IMR-90 (cell line): Measurements from ENCODE around the gene PRELID3B. TPM values are rescaled to one million over a fixed set of nuclear protein-coding genes. Genes with fewer than 3 reads are reported as not detected.

Source experiments
- ATAC-seq: fragments of 200-7000 bp; cut with Tn5 transposase; 2 replicates; pipeline ENCODE4 v1.9.1; 2020; ENCODE audit warnings: low read depth, mild to moderate bottlenecking, moderate library complexity
- BruUV-seq: library from RNA; stranded (reverse); fragments of 400-500 nt; replicated peaks from 2 replicates; lab custom pipeline; 2021; lab: Mats Ljungman, UMichigan
- CTCF ChIA-PET: fragments of 300-600 bp; formaldehyde crosslinking; extraction: SDS; loops from one replicate; lab custom pipeline; 2021; ENCODE audit warnings: antibody characterized with exemption; lab: Yijun Ruan, JAX
- POLR2A ChIA-PET: fragments of 300-600 bp; sonication (Branson Sonifier 250); formaldehyde crosslinking; loops from one replicate; lab custom pipeline; 2022; ENCODE audit warnings: antibody characterized with exemption; ENCODE audit not compliant: unreplicated experiment; lab: Charles Lee
- DNase-seq: peaks from one replicate; pipeline ENCODE4 v3.0.0; 2013
- H2AFZ ChIP-seq: replicated peaks from 2 replicates; pipeline ENCODE3; 2013; ENCODE audit warnings: low read length, mild to moderate bottlenecking; ENCODE audit not compliant: poor library complexity
- H2AK5ac ChIP-seq: 2 replicates; pipeline ENCODE4 v1.6.1; 2013; ENCODE audit warnings: low read depth, low read length, inconsistent platforms
- H2AK9ac ChIP-seq: replicated peaks from 2 replicates; pipeline ENCODE3; 2013; ENCODE audit warnings: mild to moderate bottlenecking, low read depth, low read length, moderate library complexity; ENCODE audit not compliant: poor library complexity
- H2BK120ac ChIP-seq: 2 replicates; pipeline ENCODE4 v1.6.1; 2013; ENCODE audit warnings: low read depth, low read length, inconsistent platforms
- H2BK15ac ChIP-seq: 3 replicates; pipeline ENCODE4 v1.6.1; 2013; ENCODE audit warnings: low read depth, low read length, inconsistent platforms
- H2BK20ac ChIP-seq: 2 replicates; pipeline ENCODE4 v1.6.1; 2013; ENCODE audit warnings: low read depth, mild to moderate bottlenecking, inconsistent platforms, low read length, moderate library complexity
- H2BK5ac ChIP-seq: 2 replicates; pipeline ENCODE4 v1.6.1; 2013; ENCODE audit warnings: mild to moderate bottlenecking, low read depth, low read length, inconsistent platforms; ENCODE audit not compliant: poor library complexity, severe bottlenecking
- H3K14ac ChIP-seq: replicated peaks from 2 replicates; pipeline ENCODE4 v1.6.1; 2013; ENCODE audit warnings: low read depth, low read length, inconsistent platforms
- H3K18ac ChIP-seq: 2 replicates; pipeline ENCODE4 v1.6.1; 2013; ENCODE audit warnings: low read depth, low read length, control low read depth
- H3K23ac ChIP-seq: 2 replicates; pipeline ENCODE4 v1.6.1; 2013; ENCODE audit warnings: low read depth, low read length, inconsistent platforms
- H3K27ac ChIP-seq: 2 replicates; pipeline ENCODE4 v1.5.1; 2013; ENCODE audit warnings: mild to moderate bottlenecking, control low read depth, low read length; ENCODE audit not compliant: insufficient read depth
- H3K27me3 ChIP-seq: 2 replicates; pipeline ENCODE4 v1.6.1; 2013; ENCODE audit warnings: low read length; ENCODE audit not compliant: control insufficient read depth, insufficient read depth
- H3K36me3 ChIP-seq: 2 replicates; pipeline ENCODE4 v1.6.1; 2013; ENCODE audit warnings: low read length, mixed read lengths; ENCODE audit not compliant: control insufficient read depth, insufficient read depth
- H3K4ac ChIP-seq: 2 replicates; pipeline ENCODE4 v1.6.1; 2013; ENCODE audit warnings: low read depth, low read length, inconsistent platforms
- H3K4me1 ChIP-seq: 2 replicates; pipeline ENCODE4 v1.6.1; 2013; ENCODE audit warnings: low read length, mixed read lengths; ENCODE audit not compliant: control insufficient read depth, insufficient read depth
- H3K4me2 ChIP-seq: 2 replicates; pipeline ENCODE4 v1.6.1; 2013; ENCODE audit warnings: low read depth, mild to moderate bottlenecking, control low read depth, low read length, moderate library complexity
- H3K4me3 ChIP-seq: 2 replicates; pipeline ENCODE4 v1.5.1; 2013; ENCODE audit warnings: low read depth, mild to moderate bottlenecking, control low read depth, low read length, moderate library complexity; ENCODE audit not compliant: insufficient read depth
- H3K56ac ChIP-seq: 2 replicates; pipeline ENCODE4 v1.6.1; 2013; ENCODE audit warnings: low read length, inconsistent platforms; ENCODE audit not compliant: insufficient read depth; ENCODE audit errors: extremely low read depth
- H3K79me1 ChIP-seq, 2 experiments: 2 replicates each; pipeline ENCODE4 v1.6.1; 2013; ENCODE audit warnings: low read length in 2 of 2, inconsistent platforms in 1 of 2, low read depth in 1 of 2
- H3K9ac ChIP-seq: 2 replicates; pipeline ENCODE4 v1.6.1; 2013; ENCODE audit warnings: low read depth, low read length, control low read depth
- H3K9me1 ChIP-seq: 2 replicates; pipeline ENCODE4 v1.6.1; 2013; ENCODE audit warnings: low read length, inconsistent platforms; ENCODE audit not compliant: insufficient read depth
- H3K9me3 ChIP-seq: 2 replicates; pipeline ENCODE4 v1.6.1; 2013; ENCODE audit warnings: low read length; ENCODE audit not compliant: control insufficient read depth, insufficient read depth
- H4K20me1 ChIP-seq: 2 replicates; pipeline ENCODE4 v1.6.1; 2013; ENCODE audit warnings: low read length, inconsistent platforms; ENCODE audit not compliant: insufficient read depth
- H4K5ac ChIP-seq: 2 replicates; pipeline ENCODE4 v1.6.1; 2013; ENCODE audit warnings: mild to moderate bottlenecking, low read depth, low read length, control low read depth
- H4K8ac ChIP-seq, 2 experiments: 2 replicates each; pipeline ENCODE4 v1.6.1; 2013; ENCODE audit warnings: low read depth in 2 of 2, low read length in 2 of 2, control low read depth in 1 of 2, inconsistent platforms in 1 of 2
- H4K91ac ChIP-seq: 2 replicates; pipeline ENCODE4 v1.6.1; 2013; ENCODE audit warnings: low read depth, low read length, inconsistent platforms; ENCODE audit not compliant: insufficient read depth
- BHLHE40 ChIP-seq: fragments of 150-350 bp; IDR thresholded peaks from 2 replicates; pipeline ENCODE4 v1.6.1; 2016; ENCODE audit warnings: mild to moderate bottlenecking, low read depth, low read length
- CEBPB ChIP-seq: IDR thresholded peaks from 2 replicates; pipeline ENCODE4 v1.6.1; 2012; ENCODE audit warnings: low read depth, low read length, improper control_type of control experiment
- CHD1 ChIP-seq: IDR thresholded peaks from 2 replicates; pipeline ENCODE4 v1.6.1; 2012; ENCODE audit warnings: low read depth, low read length, improper control_type of control experiment
- FOS ChIP-seq: fragments of 150-350 bp; IDR thresholded peaks from 2 replicates; pipeline ENCODE4 v1.6.1; 2016; ENCODE audit warnings: low read depth, low read length
- MAFK ChIP-seq: IDR thresholded peaks from 2 replicates; pipeline ENCODE4 v1.6.1; 2012; ENCODE audit warnings: low read depth, low read length, improper control_type of control experiment
- MAZ ChIP-seq: IDR thresholded peaks from 2 replicates; pipeline ENCODE4 v1.6.1; 2012; ENCODE audit warnings: low read depth, mild to moderate bottlenecking, low read length, improper control_type of control experiment, moderate library complexity, borderline replicate concordance
- MXI1 ChIP-seq: IDR thresholded peaks from 2 replicates; pipeline ENCODE4 v1.6.1; 2012; ENCODE audit warnings: low read depth, mild to moderate bottlenecking, low read length, moderate library complexity, borderline replicate concordance
- NFE2L2 ChIP-seq: fragments of 150-350 bp; IDR thresholded peaks from 2 replicates; pipeline ENCODE4 v1.6.1; 2016; ENCODE audit warnings: low read depth, mild to moderate bottlenecking, low read length
- POLR2A ChIP-seq: IDR thresholded peaks from 2 replicates; pipeline ENCODE4 v1.6.1; 2012; ENCODE audit warnings: mild to moderate bottlenecking, low read depth, low read length
- RAD21 ChIP-seq: IDR thresholded peaks from 2 replicates; pipeline ENCODE4 v1.6.1; 2012; ENCODE audit warnings: low read length, improper control_type of control experiment
- RCOR1 ChIP-seq: IDR thresholded peaks from 2 replicates; pipeline ENCODE4 v1.6.1; 2012; ENCODE audit warnings: mild to moderate bottlenecking, low read length, improper control_type of control experiment; ENCODE audit not compliant: insufficient replicate concordance
- RFX5 ChIP-seq: IDR thresholded peaks from 2 replicates; pipeline ENCODE4 v1.8.0; 2012; ENCODE audit warnings: low read depth, mild to moderate bottlenecking, low read length, moderate library complexity
- SMC3 ChIP-seq: fragments of 150-350 bp; IDR thresholded peaks from 2 replicates; pipeline ENCODE4 v1.6.1; 2016; ENCODE audit warnings: low read depth, mild to moderate bottlenecking, antibody characterized with exemption, low read length, moderate library complexity
- WGBS, 2 experiments: methylation state at CpG; one replicate each; pipeline versions ENCODE4 v1.1.5 to v1.1.7; 2013; ENCODE audit warnings: missing lambda C conversion rate in 2 of 2; ENCODE audit not compliant: insufficient read length in 1 of 2; ENCODE audit errors: extremely low coverage in 2 of 2; 5-methylcytosine and 5-hydroxymethylcytosine counted together
- dilution Hi-C: fragments of 300-500 bp; cut with HindIII; formaldehyde crosslinking; loops from one replicate; pipeline ENCODE4 v1.14.3; 2018; ENCODE audit warnings: low sequenced_read_pairs; ENCODE audit not compliant: unreplicated experiment
- in situ Hi-C: fragments of 300-500 bp; cut with MboI; formaldehyde crosslinking; loops from 3 replicates; pipeline ENCODE4 v1.14.3; 2019; ENCODE audit warnings: low sequenced_read_pairs, inconsistent platforms, mixed read lengths
- intact Hi-C: fragments of 100-400 bp; cut with micrococcal nuclease; formaldehyde crosslinking; loops from 2 replicates; pipeline ENCODE4 v1.10.0; 2022
- polyA plus RNA-seq, 3 experiments: library from polyadenylated mRNA; depleted of rRNA; stranded (reverse); fragments of >200 nt; gene quantifications; 2 replicates each; pipeline ENCODE4 v1.2.3, GENCODE V29; 2012; ENCODE audit warnings: low replicate concordance in 1 of 3
- total RNA-seq: library from RNA; depleted of rRNA; stranded (reverse); fragments of >200 nt; gene quantifications from 2 replicates; pipeline ENCODE4 v1.2.3, GENCODE V29; 2012
- TF ChIP-seq, protein P1 (sequence below): conservative IDR thresholded peaks from 2 replicates; pipeline ENCODE4 v1.5.1; 2012; ENCODE audit warnings: mild to moderate bottlenecking, low read depth, low read length, improper control_type of control experiment
- TF ChIP-seq, protein P2 (sequence below): fragments of 150-350 bp; IDR thresholded peaks from 2 replicates; pipeline ENCODE4 v1.6.1; 2017; ENCODE audit warnings: mild to moderate bottlenecking, antibody characterized with exemption, low read length, low read depth
- TF ChIP-seq, protein P3 (sequence below): fragments of 150-350 bp; IDR thresholded peaks from 2 replicates; pipeline ENCODE4 v1.6.1; 2016; ENCODE audit warnings: low read depth, mild to moderate bottlenecking, low read length, moderate library complexity, borderline replicate concordance

PRELID3B gene
- total and polyA plus RNA-seq, 2 of the 4 experiments (the other 2 are of a cell fraction), result 24.8 to 41.9 TPM

DNA sequence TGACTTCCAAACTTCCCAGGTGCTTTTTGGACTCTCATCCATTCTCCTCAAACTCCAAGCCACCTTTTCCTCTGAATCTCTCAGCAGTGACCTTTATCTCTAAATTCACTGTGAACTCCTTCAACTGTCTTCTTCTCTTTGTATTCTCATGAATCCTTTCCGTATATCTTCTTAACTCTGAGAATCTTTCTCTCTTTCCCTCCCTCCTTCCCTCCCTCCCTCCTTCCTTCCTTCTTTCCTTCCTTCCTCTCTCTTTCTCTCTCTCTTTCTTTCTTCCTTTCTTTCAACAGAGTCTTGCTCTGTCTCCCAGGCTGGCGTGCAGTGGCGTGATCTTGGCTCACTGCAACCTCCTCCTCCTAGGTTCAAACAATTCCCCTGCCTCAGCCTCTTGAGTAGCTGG is 4.3 kb upstream of the PRELID3B start:
- no peak for ATAC-seq

More for the DNA sequence above, 4.3 kb upstream of the PRELID3B start:
- peaks cover 19% of the 10 kb centered on the region for H3K27me3 ChIP-seq
- peaks cover 6% of the 10 kb centered on the region for H3K4me1 ChIP-seq
- no peak overlapping the region for H4K8ac ChIP-seq
- H2AK9ac ChIP-seq, result no peak overlapping the region
- POLR2A ChIA-PET, result no interaction called here
- H3K27ac ChIP-seq, result no peak overlapping the region
- H2AK5ac ChIP-seq, result no peak overlapping the region
- H3K4me2 ChIP-seq, result no peak overlapping the region
- no TSS peak for BruUV-seq
- 100% methylated on average over 1 of the region's 3 CpGs; no CpG with 5 or more reads in 1 of the 2 experiments for WGBS, 2 experiments
- no peak overlapping the region for H3K14ac ChIP-seq
- no peak overlapping the region for H4K5ac ChIP-seq
- peaks cover 6 to 7% of the 10 kb centered on the region in 2 experiments for H3K79me1 ChIP-seq
- H3K18ac ChIP-seq, result no peak overlapping the region
- TF ChIP-seq BHLHE40 (no peak), MAZ (no peak), POLR2A (no peak), RFX5 (no peak), CHD1 (no peak), SMC3 (no peak), NFE2L2 (no peak), MXI1 (no peak), RCOR1 (no peak), RAD21 (no peak), CEBPB (no peak), MAFK (no peak), FOS (no peak)
- TF ChIP-seq, protein P1, sequence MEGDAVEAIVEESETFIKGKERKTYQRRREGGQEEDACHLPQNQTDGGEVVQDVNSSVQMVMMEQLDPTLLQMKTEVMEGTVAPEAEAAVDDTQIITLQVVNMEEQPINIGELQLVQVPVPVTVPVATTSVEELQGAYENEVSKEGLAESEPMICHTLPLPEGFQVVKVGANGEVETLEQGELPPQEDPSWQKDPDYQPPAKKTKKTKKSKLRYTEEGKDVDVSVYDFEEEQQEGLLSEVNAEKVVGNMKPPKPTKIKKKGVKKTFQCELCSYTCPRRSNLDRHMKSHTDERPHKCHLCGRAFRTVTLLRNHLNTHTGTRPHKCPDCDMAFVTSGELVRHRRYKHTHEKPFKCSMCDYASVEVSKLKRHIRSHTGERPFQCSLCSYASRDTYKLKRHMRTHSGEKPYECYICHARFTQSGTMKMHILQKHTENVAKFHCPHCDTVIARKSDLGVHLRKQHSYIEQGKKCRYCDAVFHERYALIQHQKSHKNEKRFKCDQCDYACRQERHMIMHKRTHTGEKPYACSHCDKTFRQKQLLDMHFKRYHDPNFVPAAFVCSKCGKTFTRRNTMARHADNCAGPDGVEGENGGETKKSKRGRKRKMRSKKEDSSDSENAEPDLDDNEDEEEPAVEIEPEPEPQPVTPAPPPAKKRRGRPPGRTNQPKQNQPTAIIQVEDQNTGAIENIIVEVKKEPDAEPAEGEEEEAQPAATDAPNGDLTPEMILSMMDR, result no peak
- TF ChIP-seq, protein P2, sequence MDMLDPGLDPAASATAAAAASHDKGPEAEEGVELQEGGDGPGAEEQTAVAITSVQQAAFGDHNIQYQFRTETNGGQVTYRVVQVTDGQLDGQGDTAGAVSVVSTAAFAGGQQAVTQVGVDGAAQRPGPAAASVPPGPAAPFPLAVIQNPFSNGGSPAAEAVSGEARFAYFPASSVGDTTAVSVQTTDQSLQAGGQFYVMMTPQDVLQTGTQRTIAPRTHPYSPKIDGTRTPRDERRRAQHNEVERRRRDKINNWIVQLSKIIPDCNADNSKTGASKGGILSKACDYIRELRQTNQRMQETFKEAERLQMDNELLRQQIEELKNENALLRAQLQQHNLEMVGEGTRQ, result no peak
- TF ChIP-seq, protein P3, sequence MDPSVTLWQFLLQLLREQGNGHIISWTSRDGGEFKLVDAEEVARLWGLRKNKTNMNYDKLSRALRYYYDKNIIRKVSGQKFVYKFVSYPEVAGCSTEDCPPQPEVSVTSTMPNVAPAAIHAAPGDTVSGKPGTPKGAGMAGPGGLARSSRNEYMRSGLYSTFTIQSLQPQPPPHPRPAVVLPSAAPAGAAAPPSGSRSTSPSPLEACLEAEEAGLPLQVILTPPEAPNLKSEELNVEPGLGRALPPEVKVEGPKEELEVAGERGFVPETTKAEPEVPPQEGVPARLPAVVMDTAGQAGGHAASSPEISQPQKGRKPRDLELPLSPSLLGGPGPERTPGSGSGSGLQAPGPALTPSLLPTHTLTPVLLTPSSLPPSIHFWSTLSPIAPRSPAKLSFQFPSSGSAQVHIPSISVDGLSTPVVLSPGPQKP, result no peak
- no peaks in the 10 kb centered on the region for H3K9me3 ChIP-seq
- H3K9ac ChIP-seq, result no peak overlapping the region
- H3K36me3 ChIP-seq, result no peaks in the 10 kb centered on the region
- no peak overlapping the region for H2BK15ac ChIP-seq
- in situ Hi-C loops, result loop anchor here (25.0 kb wide), 3 partner anchors 810 to 1660 kb away; partner anchors contain the start of genes ANKRD60 and RBM38
- H3K4ac ChIP-seq, result no peak overlapping the region
- no peak overlapping the region for H4K91ac ChIP-seq
- no peak overlapping the region for H3K4me3 ChIP-seq
- no peak for DNase-seq
- intact Hi-C loops, result loop anchor here (10.0 kb wide), 1 partner anchor 812 kb away; no protein-coding TSS in a partner anchor
- no peak overlapping the region for H2BK120ac ChIP-seq
- H2BK5ac ChIP-seq, result no peak overlapping the region
- no peak overlapping the region for H3K23ac ChIP-seq
- H3K56ac ChIP-seq, result no peak overlapping the region
- CTCF ChIA-PET, result no interaction called here
- no peak overlapping the region for H2BK20ac ChIP-seq
- H2AFZ ChIP-seq, result no peak overlapping the region
- dilution Hi-C loops, result no loop called here
- 0 out of 2 replicates have a peak, but pooled peaks cover 10% of the 10 kb centered on the region for H3K9me1 ChIP-seq
- H4K20me1 ChIP-seq, result no peaks in the 10 kb centered on the region
